ENCODE data around the gene DSTN.

- TF ChIP-seq CTCF (IDR thresholded peaks at IDR 0.05; ENCODE audit: low read length) (no peak), EZH2 (IDR thresholded peaks at IDR 0.05; ENCODE audit: borderline replicate concordance, low read length) (no peak)
Measured at GRCh38 chr20:17556837-17557674, 12.8 kb upstream of the DSTN start.
